Uterus (tissue), 4 donors: ENCODE measurements around the gene APOL1. TPM values are rescaled to one million over a fixed set of nuclear protein-coding genes. Genes with fewer than 3 reads are reported as not detected.
A peak's percentile ranks its signal among the peaks of the same experiment; 100 is the strongest.
"Not testable (repeated sequence)": the region's sequence is repeated elsewhere in the genome, so short reads cannot be mapped to it uniquely, and the experiment has no call there.

Source experiments
- DNase-seq, 2 donors: peaks; one replicate each; pipeline ENCODE4 v3.0.0-alpha.2; 2019 to 2020
- H3K27ac ChIP-seq, 2 donors: fragments of 200-600 bp; sonication (generic); 1 replicate in 1 of 2; 2 replicates in 1 of 2; pipeline ENCODE4 v1.5.1; 2016 to 2018
- H3K27me3 ChIP-seq, 2 donors: fragments of 200-600 bp; sonication (generic); one replicate each; pipeline ENCODE4 v1.5.1; 2018 to 2019; ENCODE audit warnings: control low read depth in 1 of 2
- H3K36me3 ChIP-seq, 2 donors: fragments of 200-600 bp; sonication (generic); one replicate each; pipeline ENCODE4 v1.5.1; 2019; ENCODE audit warnings: control low read depth in 1 of 2
- H3K4me1 ChIP-seq, 2 donors: fragments of 200-600 bp; sonication (generic); one replicate each; pipeline ENCODE4 v1.5.1; 2018 to 2019; ENCODE audit warnings: control low read depth in 1 of 2
- H3K4me3 ChIP-seq, 2 donors: fragments of 200-600 bp; sonication (generic); 1 replicate in 1 of 2; 2 replicates in 1 of 2; pipeline ENCODE4 v1.5.1; 2018 to 2019; ENCODE audit warnings: mild to moderate bottlenecking in 1 of 2
- H3K9me3 ChIP-seq, 2 donors: fragments of 200-600 bp; sonication (generic); one replicate each; pipeline ENCODE4 v1.5.1; 2019; ENCODE audit warnings: control low read depth in 1 of 2
- POLR2A ChIP-seq, 2 donors: fragments of 450-650 bp; IDR thresholded peaks; one replicate each; pipeline ENCODE4 v1.6.1; 2016; ENCODE audit warnings: antibody characterized with exemption in 2 of 2, mild to moderate bottlenecking in 1 of 2, moderate library complexity in 1 of 2
- intact Hi-C: fragments of 100-400 bp; cut with DNase I; formaldehyde crosslinking; loops from one replicate; pipeline ENCODE4 v1.15.1; 2023; ENCODE audit warnings: low total_unique reads
- total RNA-seq, 4 donors: library from RNA; depleted of rRNA in 3 of 4; stranded (reverse); fragments of >200 nt in 3 of 4; gene quantifications; one replicate each; pipeline versions ENCODE4 v1.1.0 to v1.2.4, GENCODE V29; 2014 to 2023
- TF ChIP-seq, protein P1 (sequence below), 4 experiments: fragments of 200-600 bp in 2 of 4; fragments of 450-650 bp in 2 of 4; sonication (generic) in 2 of 4; IDR thresholded peaks; one replicate each; pipeline ENCODE4 v1.5.1; 2016 to 2019; ENCODE audit warnings: antibody characterized with exemption in 4 of 4, mild to moderate bottlenecking in 2 of 4, moderate library complexity in 1 of 4
- donor health status: DM: yes; HTN: yes; CAD: no.

The APOL1 gene, protein sequence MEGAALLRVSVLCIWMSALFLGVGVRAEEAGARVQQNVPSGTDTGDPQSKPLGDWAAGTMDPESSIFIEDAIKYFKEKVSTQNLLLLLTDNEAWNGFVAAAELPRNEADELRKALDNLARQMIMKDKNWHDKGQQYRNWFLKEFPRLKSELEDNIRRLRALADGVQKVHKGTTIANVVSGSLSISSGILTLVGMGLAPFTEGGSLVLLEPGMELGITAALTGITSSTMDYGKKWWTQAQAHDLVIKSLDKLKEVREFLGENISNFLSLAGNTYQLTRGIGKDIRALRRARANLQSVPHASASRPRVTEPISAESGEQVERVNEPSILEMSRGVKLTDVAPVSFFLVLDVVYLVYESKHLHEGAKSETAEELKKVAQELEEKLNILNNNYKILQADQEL
- 10 to 100 TPM in 3 of 4 donors, 1 to 10 TPM in 1; 9.8 to 89.7 (median 19.9) TPM for total RNA-seq

DNA sequence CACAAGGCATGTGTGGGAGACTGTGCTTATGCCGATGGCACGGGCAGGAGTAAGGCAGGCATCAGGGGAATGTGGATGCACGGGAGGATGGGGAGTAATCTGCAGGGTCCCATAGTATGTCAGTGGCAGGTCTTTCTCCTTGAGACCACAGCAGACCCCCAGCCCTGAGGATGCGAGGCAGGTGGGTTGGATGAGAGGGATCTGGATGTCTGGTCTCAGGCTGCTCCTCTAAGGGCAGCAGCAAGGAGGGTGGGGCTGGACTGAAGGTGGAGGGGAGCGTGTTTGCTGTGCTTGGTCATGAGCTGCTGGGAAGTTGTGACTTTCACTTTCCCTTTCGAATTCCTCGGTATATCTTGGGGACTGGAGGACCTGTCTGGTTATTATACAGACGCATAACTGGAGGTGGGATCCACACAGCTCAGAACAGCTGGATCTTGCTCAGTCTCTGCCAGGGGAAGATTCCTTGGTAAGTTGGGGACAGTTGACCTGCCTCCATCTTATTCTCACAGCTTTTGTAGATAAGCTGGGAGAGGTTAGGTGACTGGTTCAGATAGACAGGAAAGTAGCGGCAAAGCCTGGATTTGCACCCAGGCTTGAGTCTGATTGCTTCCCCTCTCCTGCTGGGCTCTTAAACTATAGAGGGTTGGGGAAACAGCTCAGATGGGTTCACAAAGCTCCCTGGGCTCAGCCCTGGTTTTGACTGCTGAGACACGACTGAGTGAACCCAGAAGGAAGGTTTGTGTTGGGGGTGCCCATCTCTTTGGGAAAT lies at the start of gene APOL1:
Gene APOL1 (plus strand): TSS at position 380 of the 769 bp plus-strand sequence. CDS start 1,823 bp downstream, outside the sequence.
- TF ChIP-seq, protein P1, sequence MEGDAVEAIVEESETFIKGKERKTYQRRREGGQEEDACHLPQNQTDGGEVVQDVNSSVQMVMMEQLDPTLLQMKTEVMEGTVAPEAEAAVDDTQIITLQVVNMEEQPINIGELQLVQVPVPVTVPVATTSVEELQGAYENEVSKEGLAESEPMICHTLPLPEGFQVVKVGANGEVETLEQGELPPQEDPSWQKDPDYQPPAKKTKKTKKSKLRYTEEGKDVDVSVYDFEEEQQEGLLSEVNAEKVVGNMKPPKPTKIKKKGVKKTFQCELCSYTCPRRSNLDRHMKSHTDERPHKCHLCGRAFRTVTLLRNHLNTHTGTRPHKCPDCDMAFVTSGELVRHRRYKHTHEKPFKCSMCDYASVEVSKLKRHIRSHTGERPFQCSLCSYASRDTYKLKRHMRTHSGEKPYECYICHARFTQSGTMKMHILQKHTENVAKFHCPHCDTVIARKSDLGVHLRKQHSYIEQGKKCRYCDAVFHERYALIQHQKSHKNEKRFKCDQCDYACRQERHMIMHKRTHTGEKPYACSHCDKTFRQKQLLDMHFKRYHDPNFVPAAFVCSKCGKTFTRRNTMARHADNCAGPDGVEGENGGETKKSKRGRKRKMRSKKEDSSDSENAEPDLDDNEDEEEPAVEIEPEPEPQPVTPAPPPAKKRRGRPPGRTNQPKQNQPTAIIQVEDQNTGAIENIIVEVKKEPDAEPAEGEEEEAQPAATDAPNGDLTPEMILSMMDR (IDR thresholded peaks at IDR 0.05) = no peak
- TF ChIP-seq POLR2A (IDR thresholded peaks at IDR 0.05) = peak; percentile 53 to 68
- H3K27me3 ChIP-seq = no peaks in the 10 kb centered on the region
- peak within 1 kb of the TSS; percentile 87 to 94 for H3K27ac ChIP-seq
- H3K4me1 ChIP-seq = peaks cover 6 to 8% of the 10 kb centered on the region in 2 donors
- DNase-seq = peak; percentile 64 to 78
- no peaks in the 10 kb centered on the region for H3K9me3 ChIP-seq
- H3K4me3 ChIP-seq = peak within 1 kb of the TSS; percentile 41 to 48
- intact Hi-C loops = no loop called here
- H3K36me3 ChIP-seq = no peaks in the 10 kb centered on the region

DNA sequence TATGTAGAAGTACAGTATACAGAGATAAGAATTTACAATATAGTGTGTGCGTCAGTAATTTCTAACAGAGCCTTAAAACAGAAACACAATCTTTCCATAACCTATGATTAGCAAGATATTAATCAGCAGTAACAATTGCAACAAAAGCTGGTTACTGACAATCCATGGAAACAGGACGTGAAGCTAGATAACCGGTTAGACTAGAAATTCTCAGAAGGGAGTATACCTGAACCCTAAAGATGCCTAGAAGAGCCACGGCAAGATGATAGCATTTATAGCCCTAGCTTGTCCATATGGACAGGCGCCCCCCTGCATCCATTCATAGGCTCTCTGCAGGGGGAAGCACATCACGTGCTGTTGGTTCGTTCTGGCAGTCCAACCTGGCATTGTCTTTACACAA lies 49.5 kb upstream of the APOL1 start:
- intact Hi-C loops = not testable (repeated sequence)

DNA sequence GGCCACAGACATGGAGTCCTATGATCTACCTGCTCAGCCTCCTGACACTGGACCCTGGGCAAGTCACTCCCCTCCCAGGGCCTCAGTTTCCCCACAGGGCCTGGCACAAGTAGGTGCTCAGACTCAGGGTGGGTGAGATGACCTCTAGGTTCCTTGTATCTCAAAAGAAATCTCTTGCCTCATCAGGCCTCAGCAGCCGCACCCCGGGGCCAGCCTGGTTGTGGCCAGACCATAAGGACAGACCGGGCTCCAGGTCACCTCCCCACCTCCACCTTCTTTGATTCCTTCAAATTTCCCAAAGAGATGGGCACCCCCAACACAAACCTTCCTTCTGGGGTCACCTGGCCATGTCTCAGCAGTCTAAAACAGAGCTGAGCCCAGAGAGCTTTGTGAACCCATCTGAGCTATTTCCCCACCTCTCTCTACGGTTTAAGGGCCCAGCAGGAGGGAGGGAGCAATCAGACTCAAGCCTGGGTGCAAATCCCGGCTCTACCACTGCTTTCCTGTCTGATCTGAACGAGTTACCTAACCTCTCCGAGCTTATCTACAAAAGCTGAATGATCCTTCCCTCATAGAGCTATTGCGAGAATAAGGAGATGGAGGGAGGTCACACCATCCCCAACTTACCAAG lies 48.8 kb upstream of the APOL1 start:
- intact Hi-C loops = no loop called here
- Histone ChIP-seq H3K9me3 (no peaks in the 10 kb centered on the region), H3K27me3 (no peaks in the 10 kb centered on the region), H3K27ac (no peak overlapping the region), H3K4me1 (no peaks in the 10 kb centered on the region), H3K4me3 (no peak overlapping the region), H3K36me3 (no peaks in the 10 kb centered on the region)
- no peak for TF ChIP-seq POLR2A (IDR thresholded peaks at IDR 0.05)
- TF ChIP-seq, protein P1 (IDR thresholded peaks at IDR 0.05) = no peak
- DNase-seq = no peak

More for the DNA sequence above, 49.5 kb upstream of the APOL1 start:
- not testable (repeated sequence) for H3K36me3 ChIP-seq, H3K27me3 ChIP-seq, H3K4me1 ChIP-seq, H3K4me3 ChIP-seq, DNase-seq, H3K27ac ChIP-seq, H3K9me3 ChIP-seq

DNA sequence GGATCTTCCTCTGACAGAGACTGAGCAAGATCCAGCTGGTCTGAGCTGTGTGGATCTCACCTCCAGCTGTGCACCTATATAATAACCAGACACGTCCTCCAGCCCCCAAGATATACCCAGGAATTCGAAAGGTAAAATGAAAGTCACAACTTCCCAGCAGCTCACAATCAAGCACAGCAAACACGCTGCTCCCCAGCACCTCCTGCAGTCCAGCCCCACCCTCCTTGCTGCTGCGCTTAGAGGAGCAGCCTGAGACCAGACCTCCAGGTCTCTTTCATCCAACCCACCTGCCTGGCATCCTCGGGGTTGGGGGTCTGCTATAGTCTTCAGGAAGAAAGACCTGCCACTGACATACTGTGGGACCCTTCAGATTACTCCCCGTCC lies 48.3 kb upstream of the APOL1 start:
- H3K9me3 ChIP-seq = no peaks in the 10 kb centered on the region
- H3K27me3 ChIP-seq = no peaks in the 10 kb centered on the region
- no peaks in the 10 kb centered on the region for H3K36me3 ChIP-seq
- no peak for DNase-seq
- no peaks in the 10 kb centered on the region for H3K4me1 ChIP-seq
- intact Hi-C loops = no loop called here
- no peak overlapping the region for H3K27ac ChIP-seq
- no peak overlapping the region for H3K4me3 ChIP-seq
- TF ChIP-seq, protein P1 (IDR thresholded peaks at IDR 0.05) = no peak
- TF ChIP-seq POLR2A (IDR thresholded peaks at IDR 0.05) = no peak

DNA sequence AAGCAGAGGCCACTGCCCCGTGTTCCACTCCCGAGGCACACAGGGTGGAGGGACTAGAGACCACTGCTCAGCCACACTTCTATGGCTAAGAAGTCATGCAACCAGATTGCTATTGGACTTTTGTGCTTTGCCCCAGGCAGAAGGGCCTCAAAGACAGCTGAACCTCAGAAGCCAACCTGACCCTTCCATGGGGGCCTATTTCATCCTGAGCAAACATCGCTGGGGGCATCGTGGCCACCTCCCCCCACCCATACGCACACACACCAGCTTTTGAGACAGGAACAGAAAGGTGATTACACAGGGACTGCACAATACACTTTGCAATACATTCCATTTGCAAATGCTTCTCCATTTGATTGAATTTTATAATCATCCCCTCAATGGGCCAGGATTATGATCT lies 47.4 kb upstream of the APOL1 start:
- H3K9me3 ChIP-seq, intact Hi-C loops, H3K4me3 ChIP-seq, H3K27me3 ChIP-seq, H3K27ac ChIP-seq, DNase-seq, H3K4me1 ChIP-seq, H3K36me3 ChIP-seq: not testable (repeated sequence)

DNA sequence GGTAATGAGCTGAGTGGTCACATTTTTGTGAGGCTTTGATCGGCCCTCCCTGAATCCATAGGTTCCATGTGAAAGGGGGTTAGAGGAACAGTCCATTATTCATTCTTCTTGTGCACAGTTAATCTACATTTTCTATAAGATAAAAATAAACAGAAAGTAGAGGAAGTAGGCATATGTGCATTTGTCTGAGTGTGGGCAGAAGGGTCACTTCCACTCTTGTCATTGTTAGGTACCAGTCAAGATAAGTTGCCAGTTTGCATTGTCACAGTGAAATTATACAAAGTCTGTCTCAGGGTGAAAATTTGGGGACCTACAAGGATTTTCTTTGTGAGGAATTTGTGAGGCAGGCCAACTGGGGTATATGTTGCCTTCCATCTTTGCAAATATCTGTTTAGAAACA lies 46.7 kb upstream of the APOL1 start:
- TF ChIP-seq, protein P1 (IDR thresholded peaks at IDR 0.05) = no peak
- TF ChIP-seq POLR2A (IDR thresholded peaks at IDR 0.05) = no peak
- Histone ChIP-seq H3K36me3 (no peaks in the 10 kb centered on the region), H3K9me3 (no peaks in the 10 kb centered on the region), H3K27ac (no peak overlapping the region), H3K4me3 (no peak overlapping the region), H3K4me1 (no peaks in the 10 kb centered on the region), H3K27me3 (no peaks in the 10 kb centered on the region)
- DNase-seq = no peak
- intact Hi-C loops = no loop called here
